A549 (cell line): ENCODE results near the gene MAGI2.

Experiments used
- CHD2 ChIP-seq: fragments of 150-350 bp; IDR thresholded peaks from 2 replicates; pipeline ENCODE4 v1.6.1; 2014; ENCODE audit warnings: low read length; ENCODE audit not compliant: partially characterized antibody
- CTCF ChIP-seq: fragments of >200 bp; sonication (Bioruptor Twin); formaldehyde crosslinking; IDR thresholded peaks from 3 replicates; pipeline ENCODE4 v1.5.1; 2016
- ELK1 ChIP-seq: fragments of 150-350 bp; IDR thresholded peaks from 2 replicates; pipeline ENCODE4 v1.6.1; 2014; ENCODE audit warnings: low read depth, mild to moderate bottlenecking, low read length
- EP300 ChIP-seq, 2 experiments: fragments of >200 bp; sonication (Bioruptor Twin); formaldehyde crosslinking; IDR thresholded peaks; 2 replicates in 1 of 2; 3 replicates in 1 of 2; pipeline ENCODE4 v1.6.1; 2016 to 2017
- FOSL2 ChIP-seq, 2 experiments: fragments of 450-650 bp in 1 of 2; fragments of >200 bp in 1 of 2; sonication (Bioruptor Twin) in 1 of 2; formaldehyde crosslinking; IDR thresholded peaks; 2 replicates each; pipeline versions ENCODE4 v1.5.0 to v1.6.1; 2016 to 2020; ENCODE audit warnings: mild to moderate bottlenecking in 1 of 2, moderate library complexity in 1 of 2
- HMGXB4 ChIP-seq: fragments of 250-450 bp; sonication (Bioruptor Pico); IDR thresholded peaks from 2 replicates; pipeline ENCODE4 v1.5.0; 2021; ENCODE audit warnings: mild to moderate bottlenecking, moderate library complexity, borderline replicate concordance
- NFE2L2 ChIP-seq: fragments of 150-350 bp; conservative IDR thresholded peaks from 2 replicates; pipeline ENCODE4 v1.6.1; 2014; ENCODE audit warnings: low read length
- PBX3 ChIP-seq: IDR thresholded peaks from 2 replicates; pipeline ENCODE4 v1.6.1; 2012

GRCh38 chr7:78223598-78223997, 1229.9 kb downstream of the MAGI2 start:
- no peak for TF ChIP-seq NFE2L2
- TF ChIP-seq PBX3 = no peak
- no peak for TF ChIP-seq CTCF
- TF ChIP-seq EP300 (IDR thresholded peaks at IDR 0.05) = no peak
- TF ChIP-seq HMGXB4 (CRISPR knock-in tag) = no peak
- TF ChIP-seq FOSL2 (IDR thresholded peaks at IDR 0.05) = no peak
- TF ChIP-seq FOSL2 (CRISPR knock-in tag; IDR thresholded peaks at IDR 0.05) = no peak
- TF ChIP-seq ELK1 = no peak
- no peak for TF ChIP-seq CHD2
